Occipital lobe (tissue), 2 donors: Measurements from ENCODE around the gene IL1RL1. TPM values are rescaled to one million over a fixed set of nuclear protein-coding genes. Genes with fewer than 3 reads are reported as not detected.
"Not testable (repeated sequence)": the region's sequence is repeated elsewhere in the genome, so short reads cannot be mapped to it uniquely, and the experiment has no call there.

Experiments used
- DNase-seq: peaks from one replicate; lab custom pipeline; 2025; lab: John Stamatoyannopoulos, UW
- total RNA-seq: library from RNA; depleted of rRNA; stranded (reverse); fragments of >200 nt; gene quantifications from one replicate; pipeline ENCODE4 v1.2.3, GENCODE V29; 2014

IL1RL1 gene
- total RNA-seq, 1 donor from 2014 or later, result not detected

GRCh38 chr2:102291319-102292075 lies 19.9 kb upstream of the IL1RL1 start:
- no peak for DNase-seq

DNA sequence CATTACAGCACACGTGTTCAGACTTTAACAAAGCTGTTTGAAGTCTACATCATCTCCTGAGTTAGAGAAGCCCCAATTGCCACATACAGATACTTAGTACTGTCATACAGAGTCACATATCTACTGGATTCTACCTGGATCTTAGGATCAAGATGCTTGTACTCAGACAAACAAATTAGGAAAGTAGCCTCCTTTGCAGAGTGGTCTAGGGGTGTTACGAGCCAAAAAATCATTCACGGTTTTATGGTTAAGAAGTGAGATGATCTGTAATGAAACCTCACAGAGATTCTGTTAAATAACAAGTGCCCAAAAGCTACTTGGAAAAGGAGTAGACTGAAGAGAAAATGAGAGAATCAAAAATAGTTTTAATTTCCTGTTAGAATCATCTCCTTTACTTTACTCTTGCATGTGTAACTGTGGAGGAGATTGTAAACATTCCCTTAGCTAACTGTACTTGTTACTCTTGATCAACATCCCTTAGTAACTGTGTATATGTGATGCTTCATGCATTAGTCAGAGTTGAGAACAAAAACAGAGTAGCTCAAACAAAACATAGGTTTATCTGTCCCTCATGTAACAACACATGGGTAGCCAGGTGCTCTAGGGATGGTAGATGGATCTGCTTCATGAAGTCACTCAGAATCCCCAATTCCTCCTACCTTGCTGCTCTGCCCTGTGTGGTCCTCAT lies 16.4 kb upstream of the IL1RL1 start:
- no peak for DNase-seq

- DNase-seq, result no peak
Measured at GRCh38 chr2:102295566-102295965, 15.8 kb upstream of the IL1RL1 start.

DNA sequence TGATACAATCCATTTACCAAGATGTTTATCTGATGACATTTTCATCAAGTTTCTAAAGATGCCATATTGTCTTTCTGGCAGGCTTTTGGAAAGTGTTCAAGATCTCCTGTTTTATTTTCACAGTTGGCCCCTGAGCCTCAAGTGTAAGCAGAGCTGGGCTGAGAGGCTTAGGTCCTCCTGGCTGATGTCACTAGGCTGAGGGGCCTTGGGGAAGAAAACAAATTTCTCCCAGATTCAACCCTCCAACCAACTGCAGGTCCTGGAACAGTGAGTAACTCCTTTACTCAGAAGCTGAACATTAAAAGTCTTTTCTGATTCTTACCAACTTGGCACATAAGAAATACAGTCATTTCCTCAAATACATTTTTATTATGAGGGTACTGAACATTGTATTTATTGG lies 14.9 kb upstream of the IL1RL1 start:
- no peak for DNase-seq

DNA sequence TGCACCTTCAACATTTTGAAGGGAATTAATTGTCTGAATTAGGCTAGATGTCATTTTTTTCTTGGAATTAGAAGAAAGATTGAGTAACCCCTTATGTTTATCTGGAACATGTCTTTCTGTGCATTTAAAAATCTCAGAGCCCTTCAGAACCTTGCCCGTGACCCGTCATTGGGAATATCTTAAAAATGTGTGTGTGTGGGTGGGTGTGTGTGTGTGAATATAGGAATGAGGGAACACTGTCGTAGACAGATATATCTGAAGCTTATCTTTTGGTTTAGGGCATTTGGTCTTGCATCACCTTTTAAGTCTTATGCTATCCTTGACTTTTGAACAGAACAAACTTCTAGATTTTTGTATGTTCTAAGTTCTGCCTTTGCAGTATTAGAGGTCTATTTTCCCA lies 13.5 kb upstream of the IL1RL1 start:
- no peak for DNase-seq

- DNase-seq, result no peak
Measured at GRCh38 chr2:102301867-102302362, 9.4 kb upstream of the IL1RL1 start.

DNA sequence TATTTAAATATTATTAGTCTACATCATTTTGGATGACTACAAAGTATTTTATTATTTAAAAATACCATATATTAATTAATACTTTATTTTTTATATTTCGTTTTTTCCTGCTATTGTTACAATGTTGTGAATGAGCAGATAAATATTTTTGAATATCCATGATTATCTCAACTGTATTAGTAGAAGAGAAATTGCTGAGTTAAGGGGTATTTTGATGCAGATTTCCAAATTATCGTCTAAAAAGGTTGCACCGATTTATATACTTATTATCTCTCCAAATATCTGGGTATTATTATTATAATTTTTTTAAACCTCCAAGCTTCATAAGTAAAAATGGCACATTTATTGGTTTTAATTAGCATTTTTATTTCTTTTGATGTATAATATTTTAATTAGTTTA lies 8.9 kb upstream of the IL1RL1 start:
- DNase-seq, result no peak

DNA sequence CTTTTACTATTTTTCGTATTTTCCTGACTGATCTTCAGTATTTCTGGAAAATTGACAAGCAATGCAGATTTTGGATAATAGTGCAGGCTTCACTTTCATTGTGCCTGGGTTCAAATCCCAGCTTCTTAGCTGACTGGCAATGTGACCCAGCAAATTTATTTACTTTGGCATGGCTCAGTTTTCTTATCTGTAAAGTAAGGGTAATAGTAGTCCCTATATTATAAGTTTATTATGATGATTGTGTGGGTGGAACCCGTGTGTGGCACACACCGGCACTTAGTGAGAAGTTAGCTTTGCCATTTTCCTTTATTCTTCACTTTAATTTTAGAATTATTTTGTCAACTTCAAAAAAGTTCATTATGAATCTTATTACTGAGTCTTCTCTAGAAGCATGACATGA lies 7.8 kb upstream of the IL1RL1 start:
- no peak for DNase-seq

GRCh38 chr2:102304268-102304667 lies 7.1 kb upstream of the IL1RL1 start:
- DNase-seq, result no peak

DNA sequence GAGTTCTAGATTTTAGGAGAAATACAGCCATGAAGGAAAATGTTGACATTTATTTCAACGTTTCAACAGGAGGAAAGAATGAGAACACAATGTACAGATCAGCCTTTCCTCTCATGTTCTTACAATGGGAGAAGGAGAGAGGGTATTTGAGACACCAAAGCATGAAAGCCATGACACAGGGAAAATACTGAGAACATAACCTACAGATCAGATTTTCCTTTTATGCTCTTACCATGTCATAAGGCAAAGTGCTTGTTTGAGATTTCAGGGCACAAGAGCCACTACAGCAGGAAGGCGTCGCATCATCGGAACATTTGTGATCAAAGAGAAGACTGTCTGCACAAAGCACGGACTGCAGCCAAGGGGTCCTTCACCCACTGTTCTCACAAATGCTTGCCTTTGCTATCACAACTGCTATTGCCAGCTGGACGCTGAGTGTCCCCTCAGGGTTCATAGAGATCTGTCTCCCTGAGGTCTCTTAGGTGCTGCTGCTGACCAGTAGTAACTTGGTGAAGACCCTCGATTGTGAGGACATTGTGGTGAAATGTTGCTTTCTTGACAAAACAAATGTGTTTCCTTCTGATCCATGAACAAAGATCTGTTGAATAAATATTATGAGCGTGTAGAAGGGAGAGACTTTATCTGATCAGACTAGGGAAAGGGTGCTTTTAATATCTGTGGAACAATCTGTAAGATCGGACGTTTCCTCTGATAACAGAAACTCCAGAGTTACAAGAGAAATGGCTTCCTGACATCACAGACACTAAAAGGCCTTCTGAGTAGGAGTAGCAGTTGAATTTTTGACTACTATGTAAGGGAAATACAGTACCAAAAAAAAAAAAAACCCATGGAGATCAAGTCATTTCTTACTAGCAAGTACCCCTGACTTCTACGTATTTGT lies 6.4 kb upstream of the IL1RL1 start:
- DNase-seq, result no peak

- DNase-seq, result no peak
Measured at GRCh38 chr2:102306125-102306524, 5.2 kb upstream of the IL1RL1 start.

DNA sequence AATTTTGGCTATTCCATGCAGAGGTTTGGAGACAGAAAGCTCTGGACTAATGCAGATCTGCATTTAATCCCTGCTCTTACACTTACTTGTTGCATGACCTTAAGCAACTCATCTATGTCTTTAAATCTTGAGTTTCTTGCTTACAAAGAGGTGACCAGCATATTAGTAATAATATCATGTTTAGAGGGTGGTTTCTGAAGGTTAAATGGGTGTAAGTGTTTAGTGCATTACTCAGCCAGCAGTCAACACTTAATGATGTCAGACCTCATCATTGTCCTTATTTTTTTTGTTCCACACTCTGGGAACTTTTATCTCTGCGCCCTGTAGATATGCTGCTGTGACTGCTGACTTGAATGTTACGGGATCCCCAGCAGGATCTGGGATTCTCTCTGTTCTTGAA lies 1.7 kb downstream of the IL1RL1 start:
- no peak for DNase-seq

GRCh38 chr2:102313471-102313870 lies 2.1 kb downstream of the IL1RL1 start:
- no peak for DNase-seq

GRCh38 chr2:102313950-102314349 lies 2.6 kb downstream of the IL1RL1 start:
- no peak for DNase-seq

GRCh38 chr2:102315921-102316320 lies 4.6 kb downstream of the IL1RL1 start:
- no peak for DNase-seq

GRCh38 chr2:102317715-102318114 lies 6.4 kb downstream of the IL1RL1 start:
- DNase-seq, result no peak

GRCh38 chr2:102318437-102318836 lies 7.1 kb downstream of the IL1RL1 start:
- DNase-seq, result no peak

- DNase-seq, result no peak
Measured at GRCh38 chr2:102321941-102322719, 10.8 kb downstream of the IL1RL1 start.

DNA sequence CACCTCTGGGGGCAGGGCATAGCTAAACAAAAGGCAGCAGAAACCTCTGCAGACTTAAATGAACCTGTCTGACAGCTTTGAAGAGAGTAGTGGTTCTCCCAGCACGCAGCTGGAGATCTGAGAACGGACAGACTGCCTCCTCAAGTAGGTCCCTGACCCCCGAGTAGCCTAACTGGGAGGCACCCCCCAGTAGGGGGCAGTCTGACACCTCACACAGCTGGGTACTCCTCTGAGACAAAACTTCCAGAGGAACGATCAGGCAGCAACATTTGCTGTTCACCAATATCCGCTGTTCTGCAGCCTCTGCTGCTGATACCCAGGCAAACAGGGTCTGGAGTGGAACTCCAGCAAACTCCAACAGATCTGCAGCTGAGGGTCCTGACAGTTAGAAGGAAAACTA lies 13.6 kb downstream of the IL1RL1 start:
- not testable (repeated sequence) for DNase-seq

DNA sequence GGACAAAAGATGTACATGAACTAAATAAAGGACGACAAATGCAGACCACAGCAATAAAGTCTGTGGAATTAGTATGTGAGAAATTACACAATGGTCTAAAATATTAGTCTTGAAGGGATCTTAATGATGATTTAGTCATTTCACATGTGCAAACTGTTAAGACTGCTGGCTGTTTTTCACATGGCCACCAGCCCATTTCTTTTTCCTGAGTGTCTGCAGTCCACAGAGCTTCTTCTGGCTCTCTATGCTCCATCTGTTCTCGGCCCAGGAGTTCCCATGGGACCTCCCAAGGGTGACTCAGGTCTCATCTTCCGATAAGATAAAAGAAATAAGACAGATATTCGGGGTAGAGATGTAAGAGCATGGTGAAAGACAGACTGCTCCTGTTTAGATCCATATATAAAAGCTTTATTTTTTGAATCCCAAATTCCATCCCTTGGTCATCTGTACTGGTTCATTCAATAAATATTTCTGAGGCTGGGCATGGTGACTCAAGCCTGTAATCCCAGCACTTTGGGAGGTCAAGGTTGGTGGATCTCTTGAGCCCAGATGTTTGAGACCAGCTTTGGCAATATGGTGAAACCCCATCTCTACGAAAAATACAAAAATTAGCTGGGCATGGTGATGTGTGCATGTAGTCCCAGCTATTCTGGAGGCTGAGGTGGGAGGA lies 20.1 kb downstream of the IL1RL1 start:
- DNase-seq, result no peak

- no peak for DNase-seq
Measured at GRCh38 chr2:102334486-102334885, 23.1 kb downstream of the IL1RL1 start.
